GM21528 (cell line): ENCODE measurements around the gene RNASE1.
"Not testable (repeated sequence)": the region's sequence is repeated elsewhere in the genome, so short reads cannot be mapped to it uniquely, and the experiment has no call there.

Source experiments
- ATAC-seq: cut with Tn5 transposase; IDR thresholded peaks from one replicate; pipeline ENCODE4 v1.9.1; 2021; ENCODE audit warnings: mild to moderate bottlenecking, moderate library complexity; ENCODE audit not compliant: unreplicated experiment, low FRiP score

Gene RNASE1

GRCh38 chr14:20775901-20776300 is 26.7 kb downstream of the RNASE1 start:
- ATAC-seq = no peak

- no peak for ATAC-seq
Measured at GRCh38 chr14:20775043-20775442, 27.6 kb downstream of the RNASE1 start.

GRCh38 chr14:20774258-20774824 is 28.3 kb downstream of the RNASE1 start:
- ATAC-seq = no peak

GRCh38 chr14:20772650-20773049 is 30.0 kb downstream of the RNASE1 start:
- ATAC-seq = no peak

- no peak for ATAC-seq
Measured at GRCh38 chr14:20769421-20769820, 33.2 kb downstream of the RNASE1 start.

GRCh38 chr14:20768593-20768892 is 34.1 kb downstream of the RNASE1 start:
- no peak for ATAC-seq

- no peak for ATAC-seq
Measured at GRCh38 chr14:20760950-20761349, 41.7 kb downstream of the RNASE1 start.

GRCh38 chr14:20759465-20759864 is 43.2 kb downstream of the RNASE1 start:
- ATAC-seq = not testable (repeated sequence)

- ATAC-seq = no peak
Measured at GRCh38 chr14:20757965-20758364, 44.7 kb downstream of the RNASE1 start.

GRCh38 chr14:20755037-20755436 is 47.6 kb downstream of the RNASE1 start:
- no peak for ATAC-seq

- no peak for ATAC-seq
Measured at GRCh38 chr14:20754308-20754707, 48.3 kb downstream of the RNASE1 start.

- no peak for ATAC-seq
Measured at GRCh38 chr14:20751963-20752562, 50.6 kb downstream of the RNASE1 start.
